NCI-H82 (cell line): ENCODE measurements around the gene NOL12.
A peak's percentile ranks its signal among the peaks of the same experiment; 100 is the strongest.
"Not testable (repeated sequence)": the region's sequence is repeated elsewhere in the genome, so short reads cannot be mapped to it uniquely, and the experiment has no call there.

Experiments
- DNase-seq: peaks from one replicate; lab custom pipeline; 2025; lab: John Stamatoyannopoulos, UW

NOL12 gene, protein sequence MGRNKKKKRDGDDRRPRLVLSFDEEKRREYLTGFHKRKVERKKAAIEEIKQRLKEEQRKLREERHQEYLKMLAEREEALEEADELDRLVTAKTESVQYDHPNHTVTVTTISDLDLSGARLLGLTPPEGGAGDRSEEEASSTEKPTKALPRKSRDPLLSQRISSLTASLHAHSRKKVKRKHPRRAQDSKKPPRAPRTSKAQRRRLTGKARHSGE

DNA sequence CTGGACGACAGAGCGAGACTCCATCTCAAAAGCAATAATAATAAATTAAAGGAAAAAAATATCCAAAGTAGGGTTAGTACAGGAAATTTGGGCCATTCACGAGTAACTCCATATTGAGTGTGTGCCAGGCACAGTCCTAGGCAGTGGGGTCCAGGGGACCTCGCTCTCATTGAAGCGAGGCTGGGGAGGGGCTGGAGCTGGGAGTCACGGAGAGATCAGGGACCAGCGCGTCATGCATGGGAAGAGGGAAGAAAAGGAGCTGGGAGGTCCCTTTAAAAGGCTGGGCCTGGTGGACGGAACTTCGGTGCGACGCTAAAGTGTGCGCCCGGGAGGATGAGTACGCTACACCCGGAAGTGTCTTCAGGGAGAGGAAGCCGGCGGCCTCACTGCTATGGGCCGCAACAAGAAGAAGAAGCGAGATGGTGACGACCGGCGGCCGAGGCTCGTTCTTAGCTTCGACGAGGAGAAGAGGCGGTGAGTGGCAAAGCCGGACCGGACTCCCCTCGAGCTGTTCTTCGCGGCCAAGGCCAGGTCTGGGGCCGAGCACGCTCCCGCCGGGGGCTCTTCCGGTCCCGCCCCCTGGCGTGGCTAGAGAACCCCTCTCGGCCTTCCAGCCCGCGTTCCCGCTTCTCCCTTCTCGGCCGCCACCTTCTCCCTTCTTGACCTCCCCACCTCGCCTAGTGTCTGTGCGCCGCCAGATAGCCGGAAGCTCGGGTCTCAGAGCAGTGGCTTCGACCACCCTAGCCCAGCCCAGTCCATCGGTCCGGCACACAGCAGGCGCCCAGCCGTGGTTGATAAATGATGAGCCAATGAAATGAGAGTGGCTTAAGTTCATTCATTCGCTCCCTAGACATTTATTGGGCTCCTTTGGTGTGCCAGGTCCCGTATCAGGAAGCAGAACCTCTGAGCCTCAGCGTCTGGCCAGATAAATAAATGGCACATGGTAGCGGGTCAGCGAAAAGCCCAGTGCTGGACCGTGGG lies at the start of gene NOL12:
Gene NOL12 (plus strand): TSS at position 342 of the 981 bp plus-strand sequence. CDS start 50 bp downstream, at position 392.
- peak; percentile 92 for DNase-seq

DNA sequence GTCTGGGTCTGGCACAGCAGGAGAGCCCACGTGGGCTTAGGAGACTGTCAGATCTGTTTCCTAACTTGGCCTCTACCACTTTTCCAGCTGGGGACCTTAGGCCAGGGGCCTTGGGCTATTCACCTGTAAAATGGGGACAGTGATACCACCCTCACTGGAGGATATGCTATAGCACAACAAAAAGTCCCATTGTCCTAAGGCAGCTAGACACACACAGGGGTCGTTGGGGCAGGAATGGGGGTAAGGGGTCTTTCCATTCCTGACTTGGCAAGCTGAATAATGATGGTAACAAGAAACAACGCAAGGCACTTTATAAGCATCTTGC lies 49.2 kb upstream of the NOL12 start:
- no peak for DNase-seq

- no peak for DNase-seq
These were observed 47.6 kb upstream of the NOL12 start for GRCh38 chr22:37638391-37639069.

GRCh38 chr22:37639070-37639760 lies 46.9 kb upstream of the NOL12 start, which contains the start of gene SH3BP1:
TSS of gene SH3BP1 (plus strand) at chr22:37639669. CDS start at chr22:37639788, 119 bp downstream.
- DNase-seq, result peak; percentile 47

DNA sequence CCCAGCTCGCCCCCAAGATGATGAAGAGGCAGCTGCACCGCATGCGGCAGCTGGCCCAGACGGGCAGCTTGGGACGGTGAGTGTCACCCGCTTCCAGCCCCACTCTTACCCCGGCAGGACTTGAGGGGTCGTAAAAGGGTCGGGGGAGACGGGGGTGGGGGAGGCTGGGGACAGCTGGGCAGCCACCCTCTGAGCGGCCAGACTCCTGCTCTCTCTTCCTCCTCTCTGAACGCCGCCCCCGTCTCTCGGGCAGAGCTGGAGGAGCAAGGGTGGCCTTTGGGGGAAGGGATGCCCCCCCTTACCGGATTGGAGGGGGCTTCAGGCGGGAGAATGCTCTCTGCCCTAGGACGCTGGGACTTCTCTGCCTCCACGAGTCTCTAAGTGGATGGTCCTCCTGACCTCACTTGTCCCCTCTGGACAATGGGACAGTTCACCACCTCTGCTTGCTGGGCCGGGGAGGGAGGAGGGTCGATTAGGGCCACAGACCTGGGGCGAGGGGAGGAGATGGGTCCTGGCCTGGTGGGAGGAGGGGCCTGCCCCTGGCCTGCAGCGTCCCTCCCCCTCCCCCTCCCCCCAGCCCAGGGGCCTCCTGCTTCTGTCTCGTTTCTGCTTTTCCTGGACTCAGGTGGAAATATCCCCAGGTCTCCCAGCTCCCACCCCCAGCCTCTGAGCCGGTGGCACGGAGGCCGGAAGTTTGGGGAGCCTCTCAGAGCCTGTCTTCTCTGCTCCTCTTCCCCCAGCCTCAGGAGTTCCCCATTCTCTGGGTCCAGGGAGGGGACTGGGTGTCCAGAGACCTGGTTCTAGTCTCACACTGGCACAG lies 46.2 kb upstream of the NOL12 start:
- no peak for DNase-seq

DNA sequence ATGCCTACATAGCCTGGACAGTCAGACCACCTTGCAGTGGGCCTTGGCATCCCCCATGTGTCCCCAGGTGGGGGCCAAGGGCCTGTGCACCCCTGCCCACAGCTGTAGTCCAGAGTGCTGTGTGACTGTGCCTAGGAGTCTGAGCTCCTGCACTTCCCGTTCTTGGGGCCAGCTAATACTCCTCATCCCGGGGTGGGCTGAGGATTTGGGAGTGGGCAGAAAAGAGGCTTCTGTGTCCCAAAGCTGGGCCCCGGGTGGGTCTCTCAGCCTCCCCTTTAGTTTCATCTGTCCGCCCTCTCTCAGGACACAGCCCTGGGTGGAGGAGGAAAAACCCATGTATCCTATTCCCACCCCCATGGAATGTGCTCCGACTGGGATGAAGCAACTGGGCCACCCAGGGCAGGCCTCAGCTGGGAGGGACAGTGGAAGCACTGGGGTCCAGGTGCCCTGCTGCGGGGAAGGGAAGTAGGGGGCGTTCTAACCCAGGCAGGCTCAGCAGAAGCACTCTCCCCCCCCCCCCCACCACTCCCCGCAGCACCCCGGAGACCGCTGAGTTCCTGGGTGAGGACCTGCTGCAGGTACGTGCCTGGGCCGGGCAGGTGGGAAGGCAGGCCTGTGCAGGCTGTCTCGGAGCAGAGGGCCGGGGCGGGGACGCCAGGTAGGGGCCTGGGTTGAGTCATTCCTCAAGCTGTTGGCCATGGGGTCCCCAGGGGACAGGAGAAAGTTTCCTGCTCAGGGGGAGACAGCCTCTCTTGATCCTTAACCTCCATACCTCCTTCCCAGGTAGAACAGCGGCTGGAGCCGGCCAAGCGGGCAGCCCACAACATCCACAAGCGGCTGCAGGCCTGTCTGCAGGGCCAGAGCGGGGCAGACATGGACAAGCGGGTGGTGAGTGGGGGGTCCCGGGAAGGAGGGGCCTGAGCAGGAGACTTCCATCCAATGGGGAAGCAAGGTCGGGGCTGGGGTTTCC lies 45.3 kb upstream of the NOL12 start:
- no peak for DNase-seq

DNA sequence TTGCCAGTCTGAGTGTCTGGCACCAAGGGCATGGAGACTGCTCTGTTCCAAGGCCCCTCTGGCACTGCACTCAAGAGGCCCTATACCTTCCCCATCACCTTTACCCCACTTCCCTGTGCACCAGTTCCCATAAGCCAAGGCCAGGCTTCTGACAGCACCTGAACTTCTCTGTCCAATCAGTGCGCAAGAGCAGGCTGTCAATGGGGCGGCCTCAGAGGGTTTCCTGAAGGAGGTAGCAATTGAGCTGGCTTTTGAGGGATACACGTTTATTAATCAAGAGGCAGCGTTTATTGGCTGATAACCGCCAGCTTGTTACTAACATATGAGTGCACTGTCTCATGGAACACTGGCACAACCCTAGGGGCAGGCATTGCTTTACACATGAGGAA lies 44.6 kb upstream of the NOL12 start:
- DNase-seq, result no peak

DNA sequence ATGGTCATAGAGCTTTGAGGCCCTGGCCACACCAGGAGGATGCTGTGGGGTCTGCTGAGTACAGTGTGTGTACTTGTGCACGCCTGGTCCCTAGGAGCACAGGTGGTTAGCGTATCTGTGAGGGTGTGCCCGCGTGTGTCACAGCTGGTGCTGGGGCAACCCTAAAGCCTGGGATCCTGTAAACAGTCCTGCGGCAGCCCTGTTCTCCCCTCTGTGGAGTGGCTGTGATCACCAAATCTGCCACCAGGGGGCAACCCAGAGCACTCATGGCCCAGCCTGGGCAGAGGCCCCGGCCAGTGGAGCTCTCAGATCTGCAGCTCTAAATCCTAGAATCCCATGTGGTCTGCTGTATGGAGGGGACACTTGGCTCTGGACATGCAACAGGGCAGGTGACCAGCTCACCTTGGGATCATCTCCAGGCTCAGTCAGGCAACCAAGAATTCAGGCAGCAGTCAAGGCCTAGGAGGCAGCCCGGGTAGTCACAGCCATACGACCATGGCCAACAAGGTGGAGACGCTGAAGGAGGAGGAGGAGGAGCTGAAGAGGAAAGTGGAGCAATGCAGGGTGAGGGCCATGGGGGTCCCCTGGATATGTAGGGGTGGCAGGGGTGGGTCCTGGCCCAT lies 42.8 kb upstream of the NOL12 start:
- peak; percentile 81 for DNase-seq

- DNase-seq, result no peak
These were observed 38.8 kb upstream of the NOL12 start for GRCh38 chr22:37647317-37647716.

DNA sequence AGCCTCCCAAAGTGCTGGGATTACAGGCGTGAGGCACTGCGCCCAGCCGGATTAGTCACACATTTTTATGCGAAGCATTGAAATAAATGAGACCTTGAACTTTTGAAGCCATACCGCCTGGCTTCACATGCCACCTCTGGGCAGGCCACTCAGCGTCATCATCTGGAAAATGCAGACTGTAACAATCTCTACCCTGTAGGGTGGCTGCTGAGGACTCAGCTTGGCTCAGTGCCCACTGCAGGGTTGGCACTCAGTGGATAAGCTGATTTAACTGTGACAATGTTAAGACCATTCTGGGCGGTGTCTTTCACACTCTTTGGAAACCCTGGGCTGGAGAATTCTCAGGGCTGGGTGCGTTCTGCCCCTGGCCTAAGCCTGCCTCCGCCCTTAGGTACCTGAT lies 38.2 kb upstream of the NOL12 start:
- DNase-seq, result peak; percentile 57

- no peak for DNase-seq
These were observed 35.5 kb upstream of the NOL12 start for GRCh38 chr22:37650463-37651136.

DNA sequence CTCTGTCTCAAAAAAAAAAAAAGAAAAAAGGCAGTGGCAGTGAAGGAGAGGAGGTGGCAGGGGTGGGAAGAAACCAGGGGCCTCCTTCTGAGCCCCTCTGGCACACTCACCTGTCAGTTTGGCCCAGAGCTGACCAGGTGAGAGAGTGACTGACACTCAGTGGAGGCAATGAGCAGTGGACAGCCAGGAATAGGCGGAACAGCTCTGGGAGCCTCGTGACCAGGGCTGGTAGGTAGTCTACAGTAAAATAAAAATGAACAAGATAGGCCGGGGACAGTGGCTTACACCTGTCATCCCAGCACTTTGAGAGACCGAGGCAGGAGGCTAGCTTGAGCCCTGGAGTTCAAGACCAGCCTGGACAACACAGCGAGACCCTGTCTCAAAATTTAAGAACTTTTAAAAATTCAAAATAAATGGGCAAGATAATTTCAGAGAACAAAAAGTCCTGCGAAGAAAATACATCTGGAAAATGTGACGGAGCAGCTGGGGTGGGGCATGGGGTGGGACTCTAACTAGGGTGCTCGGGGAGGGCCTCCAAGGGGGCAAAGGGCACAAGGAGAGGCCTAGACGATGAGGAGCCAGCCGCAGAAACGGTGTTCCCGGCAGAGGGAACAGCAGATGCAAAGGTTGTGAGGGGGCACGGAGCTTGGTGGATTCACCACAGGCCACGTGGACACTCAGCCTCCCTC lies 31.4 kb upstream of the NOL12 start:
- no peak for DNase-seq

DNA sequence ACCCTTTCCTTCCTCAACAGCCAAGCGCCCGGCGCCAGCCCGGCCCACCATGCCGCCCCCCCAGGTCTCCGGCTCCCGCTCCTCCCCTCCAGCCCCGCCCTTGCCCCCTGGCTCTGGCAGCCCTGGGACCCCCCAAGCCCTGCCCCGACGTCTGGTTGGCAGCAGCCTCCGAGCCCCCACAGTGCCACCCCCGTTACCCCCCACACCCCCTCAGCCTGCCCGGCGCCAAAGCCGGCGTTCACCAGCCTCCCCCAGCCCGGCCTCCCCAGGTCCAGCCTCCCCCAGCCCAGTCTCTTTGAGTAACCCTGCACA lies 30.9 kb upstream of the NOL12 start:
- no peak for DNase-seq

GRCh38 chr22:37656583-37656982 lies 29.6 kb upstream of the NOL12 start:
- not testable (repeated sequence) for DNase-seq

- DNase-seq, result peak; percentile 23
These were observed 28.5 kb upstream of the NOL12 start for GRCh38 chr22:37657590-37658132.

GRCh38 chr22:37658133-37659065 lies 27.7 kb upstream of the NOL12 start, which contains the start of gene PDXP:
TSS of gene PDXP (plus strand) at chr22:37658723. CDS start at chr22:37658783, 60 bp downstream.
- peak; percentile 99 for DNase-seq
